Right ventricle myocardium superior (tissue), 1 donor: Measurements from ENCODE around the gene CXCR5. TPM values are rescaled to one million over a fixed set of nuclear protein-coding genes. Genes with fewer than 3 reads are reported as not detected.

Experiments used
- ATAC-seq: fragments of 200-7000 bp; cut with Tn5 transposase; one replicate; pipeline ENCODE4 v1.9.1; 2020; ENCODE audit warnings: mild to moderate bottlenecking; ENCODE audit not compliant: poor library complexity
- DNase-seq: peaks from one replicate; pipeline ENCODE4 v3.0.0-alpha.2; 2020
- intact Hi-C: fragments of 100-400 bp; cut with DNase I; formaldehyde crosslinking; loops from one replicate; pipeline ENCODE4 v1.11.2; 2022
- total RNA-seq: library from RNA; stranded (reverse); fragmentation: NEBNext Ultra II Directional; extraction: Animal tissue kit (Norgen Biotek cat#: 25700); gene quantifications from one replicate; pipeline ENCODE4 v1.2.1, GENCODE V29; 2021
- donor health status: DM: no; HTN: yes; CAD: no; lungs with severe emphysema.

CXCR5 gene
- total RNA-seq, 1 donor from 2014 or later: not detected

DNA sequence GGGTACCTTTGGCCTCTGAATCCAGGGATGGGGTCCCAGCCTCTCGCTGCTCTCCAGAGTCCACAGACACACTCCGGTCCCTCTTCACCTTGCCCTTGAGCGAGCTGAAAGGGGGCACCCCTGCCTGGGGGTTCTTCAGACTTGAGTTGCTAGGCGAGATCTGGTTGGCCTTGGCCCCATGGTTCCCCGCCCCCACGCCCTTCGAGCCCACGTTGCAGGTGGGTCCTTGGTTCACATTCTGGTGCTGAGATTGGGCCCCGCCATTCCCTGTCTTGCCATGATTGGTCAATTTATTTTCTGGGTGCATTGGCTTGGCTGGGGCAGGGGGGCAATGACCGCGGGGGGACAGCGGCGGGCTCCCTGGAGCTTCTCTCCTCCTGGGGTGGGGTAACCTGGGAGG, 24.6 kb downstream of the CXCR5 start:
- intact Hi-C loops: no loop called here
- ATAC-seq: no peak
- DNase-seq: no peak

GRCh38 chr11:118908901-118909618, 25.4 kb downstream of the CXCR5 start:
- peak; percentile 89 for DNase-seq
- intact Hi-C loops: no loop called here

GRCh38 chr11:118909619-118910308, 26.1 kb downstream of the CXCR5 start:
- intact Hi-C loops: no loop called here
- peak; percentile 1 for ATAC-seq

More at GRCh38 chr11:118908901-118909618, 25.4 kb downstream of the CXCR5 start:
- ATAC-seq: peak; percentile 67

DNA sequence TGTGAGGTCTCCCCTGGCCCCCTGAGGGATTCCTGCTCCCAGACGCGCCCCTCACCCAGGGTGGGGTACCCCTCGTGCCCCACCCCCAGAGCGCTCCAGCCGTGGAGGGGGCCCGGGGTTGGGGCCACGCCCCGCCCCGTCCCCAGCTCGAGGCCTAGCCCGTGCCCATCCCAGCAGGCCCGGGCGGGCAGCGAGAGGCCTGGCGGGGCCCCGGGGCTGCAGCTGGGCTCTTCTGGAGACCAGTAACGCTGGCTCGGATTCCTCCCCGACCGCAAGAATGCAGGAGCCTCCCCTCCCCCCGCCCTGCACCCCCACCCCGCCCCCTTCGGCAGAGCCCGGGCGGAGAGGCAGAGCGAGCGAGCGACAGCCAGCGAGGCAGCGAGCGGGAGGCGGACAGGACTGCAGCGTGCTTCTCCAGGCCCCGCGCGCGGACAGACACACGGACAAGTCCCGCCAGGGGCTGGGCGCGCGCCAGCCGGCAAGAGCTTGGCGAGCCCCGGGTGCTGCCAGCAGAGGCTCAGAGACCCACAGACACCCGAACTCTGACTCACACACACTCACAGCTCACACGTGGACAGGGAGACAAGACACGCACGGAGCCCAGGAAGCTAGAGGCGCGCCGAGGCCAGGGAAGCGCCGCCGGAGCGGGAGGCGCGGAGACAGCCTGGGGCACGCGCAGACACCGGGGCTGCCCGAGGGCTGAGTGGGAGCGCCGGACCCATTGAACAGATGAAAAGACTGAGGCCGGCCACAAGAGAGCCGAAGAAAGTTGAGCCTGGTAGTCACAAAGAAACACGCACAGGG, 26.8 kb downstream of the CXCR5 start:
- peak; percentile 85 for DNase-seq
- intact Hi-C loops: no loop called here

More at GRCh38 chr11:118909619-118910308, 26.1 kb downstream of the CXCR5 start:
- DNase-seq: no peak

GRCh38 chr11:118911113-118911879, 27.6 kb downstream of the CXCR5 start:
- ATAC-seq (no peak), DNase-seq (no peak)
- intact Hi-C loops: no loop called here

More for the DNA sequence above, 26.8 kb downstream of the CXCR5 start:
- ATAC-seq: peak; percentile 54

DNA sequence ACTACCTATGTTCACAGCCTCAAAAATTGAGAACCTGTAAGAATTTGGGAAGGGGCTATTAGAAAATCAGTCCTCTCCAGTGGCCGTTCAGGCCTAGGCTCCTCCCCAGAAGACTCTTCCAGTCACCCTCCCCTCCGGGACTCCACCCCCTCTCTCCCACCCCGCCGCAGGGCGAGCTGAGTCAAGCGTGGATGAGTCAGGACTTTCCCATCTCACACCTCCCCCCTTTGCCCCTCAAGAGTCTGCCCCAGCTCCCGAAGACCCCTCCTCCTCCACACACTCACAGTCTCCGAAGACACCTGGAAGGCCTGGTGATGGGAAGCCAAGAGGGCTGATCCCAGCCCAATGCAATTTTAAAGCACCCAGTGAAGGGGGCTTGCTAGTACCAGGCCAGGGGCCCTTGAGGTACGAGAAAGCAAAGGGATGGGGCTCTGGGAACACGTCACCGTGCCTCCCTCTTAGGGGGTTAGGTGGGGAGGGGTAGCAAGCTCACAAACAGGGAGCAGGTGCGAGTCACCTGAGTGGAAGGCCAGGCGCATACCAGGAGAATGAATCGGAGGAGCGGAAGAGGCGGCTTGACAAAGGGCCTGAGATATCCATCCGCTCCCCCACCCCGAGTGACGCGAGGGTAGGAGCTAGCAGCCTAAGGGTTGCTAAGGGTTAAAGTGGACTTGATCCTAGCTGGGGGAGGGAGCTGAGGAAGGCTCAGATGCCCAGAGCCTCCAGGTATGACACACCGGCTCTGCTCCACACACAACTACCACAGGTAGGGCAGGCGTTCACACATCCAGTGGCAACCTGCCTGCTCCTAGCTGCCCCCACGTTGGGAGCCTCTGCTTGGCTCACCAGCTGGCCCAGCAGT, 28.4 kb downstream of the CXCR5 start:
- peak; percentile 84 for DNase-seq
- intact Hi-C loops: no loop called here
- peak; percentile 34 for ATAC-seq

GRCh38 chr11:118912742-118913410, 29.2 kb downstream of the CXCR5 start:
- DNase-seq (no peak), ATAC-seq (no peak)
- intact Hi-C loops: no loop called here

GRCh38 chr11:118913411-118914125, 29.9 kb downstream of the CXCR5 start:
- DNase-seq: no peak
- intact Hi-C loops: no loop called here
- ATAC-seq: no peak

DNA sequence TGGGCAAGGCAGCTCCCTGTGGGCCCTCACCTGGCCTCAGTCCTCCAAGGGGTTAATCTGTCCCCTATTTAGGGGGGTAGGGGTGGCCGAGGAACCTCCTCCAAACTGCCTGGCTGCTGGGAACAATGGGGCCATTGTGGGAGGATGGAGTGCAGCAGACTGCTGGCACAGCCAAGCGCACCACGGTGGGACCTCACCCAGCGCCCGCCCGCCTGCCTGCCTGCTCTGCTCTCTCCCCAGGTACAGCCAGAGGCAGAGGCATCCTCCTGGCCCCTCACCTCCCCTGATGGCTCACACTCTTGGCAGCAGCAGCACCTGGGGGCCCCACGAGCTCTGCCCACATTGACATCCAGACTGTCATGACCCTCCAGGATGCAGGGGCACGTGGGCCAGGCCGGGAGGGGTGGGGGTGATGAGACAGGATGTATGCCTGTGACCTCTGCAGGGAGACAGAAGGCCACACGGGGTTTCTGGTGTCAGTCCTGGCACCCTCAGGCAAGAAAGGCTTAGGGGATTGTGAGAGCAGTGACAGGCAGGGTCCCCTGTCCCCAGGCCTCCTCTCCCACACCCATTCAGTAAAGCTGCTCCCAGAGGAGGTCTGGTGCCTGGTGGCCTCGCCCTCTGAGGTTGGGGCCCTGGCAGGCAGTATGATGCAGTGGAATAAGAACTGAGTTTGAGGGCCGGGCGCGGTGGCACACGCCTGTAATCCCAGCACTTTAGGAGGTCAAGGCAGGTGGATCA, 30.7 kb downstream of the CXCR5 start:
- intact Hi-C loops: no loop called here
- ATAC-seq: no peak

GRCh38 chr11:118914987-118915386, 31.3 kb downstream of the CXCR5 start:
- no peak for DNase-seq
- intact Hi-C loops: no loop called here

More for the DNA sequence above, 30.7 kb downstream of the CXCR5 start:
- DNase-seq: no peak

GRCh38 chr11:118915396-118915795, 31.7 kb downstream of the CXCR5 start:
- no peak for ATAC-seq
- intact Hi-C loops: no loop called here
- no peak for DNase-seq

More at GRCh38 chr11:118914987-118915386, 31.3 kb downstream of the CXCR5 start:
- no peak for ATAC-seq

GRCh38 chr11:118915941-118916841, 32.5 kb downstream of the CXCR5 start:
- intact Hi-C loops: no loop called here
- DNase-seq: no peak
- no peak for ATAC-seq

DNA sequence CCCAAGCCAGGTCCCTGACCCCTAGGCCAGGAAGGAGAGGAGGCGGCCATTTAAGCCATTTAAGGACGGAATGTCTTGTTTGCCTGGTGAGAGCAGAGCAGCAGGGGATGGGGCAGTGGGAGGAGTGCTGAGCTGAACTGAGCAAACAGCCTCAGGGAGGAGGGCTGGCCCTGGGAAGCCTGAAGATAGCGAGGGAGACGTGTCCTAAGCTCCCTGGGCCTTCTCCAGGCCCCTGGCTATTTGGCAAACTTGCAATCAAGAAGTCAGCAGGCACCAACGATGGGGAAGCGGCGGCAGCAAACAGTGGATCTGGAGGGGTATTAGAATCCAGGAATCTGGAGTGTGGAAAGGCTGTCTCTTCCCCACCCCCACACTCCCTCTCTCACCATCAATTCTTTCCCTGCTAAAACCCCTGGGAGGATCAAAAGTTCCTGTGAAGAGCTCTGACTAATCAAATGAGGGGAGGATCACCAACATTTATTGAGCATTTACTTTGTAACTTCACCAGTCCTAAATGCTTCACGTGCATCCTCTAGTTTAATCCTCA, 33.2 kb downstream of the CXCR5 start:
- intact Hi-C loops: no loop called here
- DNase-seq (peak; percentile 85), ATAC-seq (peak; percentile 18)

- intact Hi-C loops: no loop called here
- ATAC-seq (peak; percentile 37), DNase-seq (peak; percentile 78)
Measured at GRCh38 chr11:118917481-118918127, 33.9 kb downstream of the CXCR5 start.
